Cardiac muscle cell (in vitro differentiated cells and primary cell): ENCODE measurements around the gene CLEC10A. TPM values are rescaled to one million over a fixed set of nuclear protein-coding genes. Genes with fewer than 3 reads are reported as not detected.

Source experiments
- DNase-seq, 2 donors: peaks; one replicate each; pipeline versions ENCODE4 v3.0.0 to v3.0.0-alpha.2; 2010 to 2017; ENCODE audit warnings: low read depth in 1 of 2, low spot score in 1 of 2
- H3K27ac ChIP-seq: fragments of 200-600 bp; sonication (generic); 2 replicates; pipeline ENCODE4 v1.5.1; 2016
- H3K27me3 ChIP-seq: fragments of 200-600 bp; sonication (generic); 2 replicates; pipeline ENCODE4 v1.6.0; 2016; ENCODE audit warnings: control low read depth
- H3K36me3 ChIP-seq: fragments of 200-600 bp; sonication (generic); 2 replicates; pipeline ENCODE4 v1.5.1; 2016; ENCODE audit warnings: control low read depth
- H3K4me1 ChIP-seq: fragments of 200-600 bp; sonication (generic); 2 replicates; pipeline ENCODE4 v1.8.1; 2017; ENCODE audit warnings: low read depth, mild to moderate bottlenecking, mixed run types
- H3K4me3 ChIP-seq: fragments of 200-600 bp; sonication (generic); 2 replicates; pipeline ENCODE4 v1.5.1; 2016; ENCODE audit warnings: mild to moderate bottlenecking
- H3K9me3 ChIP-seq: fragments of 200-600 bp; sonication (generic); 2 replicates; pipeline ENCODE4 v1.5.1; 2017; ENCODE audit warnings: low read depth, mild to moderate bottlenecking, control low read depth
- CTCF ChIP-seq: IDR thresholded peaks from 2 replicates; pipeline ENCODE4 v1.5.1; 2012; ENCODE audit warnings: low read depth, mild to moderate bottlenecking, low read length
- polyA plus RNA-seq: library from polyadenylated mRNA; unstranded; fragments of >200 nt; fragmentation: Nextera tagmentation; extraction: Ambion mirVana; gene quantifications from 2 replicates; pipeline ENCODE4 v1.2.1, GENCODE V29; 2016
- total RNA-seq: library from RNA; depleted of rRNA; stranded (reverse); fragments of >200 nt; gene quantifications from 2 replicates; pipeline ENCODE4 v1.2.3, GENCODE V29; 2016

CLEC10A gene
- total and polyA plus RNA-seq, 2 experiments from 2014 or later: not detected

- Histone ChIP-seq H3K4me1 (peaks cover 5% of the 10 kb centered on the region), H3K9me3 (no peaks in the 10 kb centered on the region), H3K4me3 (peak overlapping the region; percentile 12), H3K27ac (no peak overlapping the region), H3K36me3 (no peaks in the 10 kb centered on the region), H3K27me3 (peaks cover 35% of the 10 kb centered on the region)
- no peak for TF ChIP-seq CTCF
- DNase-seq: peak in 1 of 2 donors; percentile 34
These were observed 33.8 kb downstream of the CLEC10A start for GRCh38 chr17:7046127-7046724.

- Histone ChIP-seq H3K4me1 (peaks cover 5% of the 10 kb centered on the region), H3K27ac (no peak overlapping the region), H3K9me3 (no peaks in the 10 kb centered on the region), H3K36me3 (no peaks in the 10 kb centered on the region), H3K4me3 (peak overlapping the region; percentile 12), H3K27me3 (peaks cover 35% of the 10 kb centered on the region)
- DNase-seq: peak; percentile 67 to 89
- peak; percentile 69 for TF ChIP-seq CTCF
These were observed 34.4 kb downstream of the CLEC10A start for GRCh38 chr17:7045492-7046126.

GRCh38 chr17:7043497-7044198 is 36.4 kb downstream of the CLEC10A start, which contains the start of gene SLC16A11:
SLC16A11 (minus strand) TSS chr17:7044092; CDS start chr17:7043513, 579 bp downstream.
- no peaks in the 10 kb centered on the region for H3K36me3 ChIP-seq
- H3K4me1 ChIP-seq: peaks cover 5% of the 10 kb centered on the region
- DNase-seq: peak in 1 of 2 donors; percentile 61
- H3K9me3 ChIP-seq: no peaks in the 10 kb centered on the region
- H3K4me3 ChIP-seq: peak within 1 kb of the TSS; percentile 14
- H3K27me3 ChIP-seq: peaks cover 35% of the 10 kb centered on the region
- no peak within 1 kb of the TSS for H3K27ac ChIP-seq
- no peak for TF ChIP-seq CTCF

GRCh38 chr17:7043182-7043496 is 36.9 kb downstream of the CLEC10A start:
- no peaks in the 10 kb centered on the region for H3K36me3 ChIP-seq
- H3K4me3 ChIP-seq: peak overlapping the region; percentile 14
- H3K27me3 ChIP-seq: peaks cover 35% of the 10 kb centered on the region
- H3K9me3 ChIP-seq: no peaks in the 10 kb centered on the region
- peaks cover 6% of the 10 kb centered on the region for H3K4me1 ChIP-seq
- no peak for TF ChIP-seq CTCF
- H3K27ac ChIP-seq: no peak overlapping the region
- no peak for DNase-seq

GRCh38 chr17:7042501-7043181 is 37.4 kb downstream of the CLEC10A start:
- Histone ChIP-seq H3K9me3 (no peaks in the 10 kb centered on the region), H3K36me3 (no peaks in the 10 kb centered on the region), H3K27ac (no peak overlapping the region), H3K4me1 (peaks cover 11% of the 10 kb centered on the region), H3K4me3 (peak overlapping the region; percentile 14), H3K27me3 (peaks cover 35% of the 10 kb centered on the region)
- TF ChIP-seq CTCF: no peak
- DNase-seq: peak in 1 of 2 donors; percentile 30
